Activated CD4-positive, alpha-beta T cell treated with anti-CD3 and anti-CD28 coated beads, Interleukin-2, Interleukin-4, amounts not matched to agents 100 ng/mL and 50 ng/mL, durations not matched to agents 16 hours and 8 hours (primary cell): ENCODE results near the gene LCN6.
"Not testable (repeated sequence)": the region's sequence is repeated elsewhere in the genome, so short reads cannot be mapped to it uniquely, and the experiment has no call there.

Source experiments
- DNase-seq: peaks from one replicate; pipeline ENCODE4 v3.0.0-alpha.2; 2020; ENCODE audit warnings: low spot score

Gene LCN6

GRCh38 chr9:136709454-136710109, 38.7 kb downstream of the LCN6 start:
- DNase-seq: no peak

DNA sequence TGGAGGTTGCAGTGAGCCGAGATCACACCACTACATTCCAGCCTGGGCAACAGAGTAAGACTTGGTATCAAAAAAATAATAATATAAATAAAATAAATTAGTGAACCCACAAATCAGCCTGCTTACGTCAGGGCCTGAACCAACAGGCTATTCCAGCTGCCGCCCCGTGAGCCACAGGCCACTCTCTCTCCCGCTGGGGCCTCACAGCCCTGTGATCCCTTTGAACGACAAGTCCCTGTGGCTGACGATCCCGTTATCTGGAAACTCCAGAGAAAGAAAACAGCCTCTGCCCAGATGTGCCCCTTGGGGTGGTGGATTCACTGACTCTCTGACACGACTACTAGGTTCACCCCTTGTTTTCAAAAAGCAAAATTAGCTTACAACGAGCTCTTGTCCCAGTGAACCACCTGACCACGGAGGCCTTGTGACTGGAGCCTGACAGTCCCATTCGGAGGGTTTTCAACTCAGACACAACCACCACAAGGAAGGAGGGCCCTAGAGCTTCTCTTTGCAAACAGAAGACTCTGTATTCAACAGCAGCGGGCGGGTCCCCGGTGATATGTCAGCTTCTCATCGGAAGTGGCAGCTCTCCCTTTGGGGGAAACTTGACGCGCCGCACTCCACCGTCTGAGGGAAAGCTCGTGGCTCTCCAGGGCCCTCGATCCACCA, 40.3 kb downstream of the LCN6 start:
- DNase-seq: no peak

DNA sequence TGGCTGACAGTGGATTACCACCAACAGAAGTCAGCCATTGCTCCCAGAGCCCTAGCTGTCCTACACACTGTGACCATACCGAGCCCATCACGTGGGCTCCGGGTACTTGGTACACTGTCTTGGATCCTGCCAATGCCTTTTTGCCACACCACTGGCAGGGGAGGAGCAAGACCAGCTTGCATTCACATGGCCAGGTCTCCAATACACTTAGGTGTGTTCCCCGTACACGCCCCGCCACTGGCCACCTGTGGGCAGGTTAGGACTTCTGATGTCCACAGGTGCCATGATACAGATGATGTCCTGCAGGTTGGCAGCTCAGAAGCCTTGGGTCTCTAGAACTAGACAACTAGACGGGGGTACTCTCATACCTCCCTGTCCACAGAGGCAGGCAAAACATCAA, 41.3 kb downstream of the LCN6 start:
- no peak for DNase-seq

GRCh38 chr9:136705564-136705963, 42.8 kb downstream of the LCN6 start:
- DNase-seq: no peak

- not testable (repeated sequence) for DNase-seq
These were observed 43.6 kb downstream of the LCN6 start for GRCh38 chr9:136704741-136705140.

DNA sequence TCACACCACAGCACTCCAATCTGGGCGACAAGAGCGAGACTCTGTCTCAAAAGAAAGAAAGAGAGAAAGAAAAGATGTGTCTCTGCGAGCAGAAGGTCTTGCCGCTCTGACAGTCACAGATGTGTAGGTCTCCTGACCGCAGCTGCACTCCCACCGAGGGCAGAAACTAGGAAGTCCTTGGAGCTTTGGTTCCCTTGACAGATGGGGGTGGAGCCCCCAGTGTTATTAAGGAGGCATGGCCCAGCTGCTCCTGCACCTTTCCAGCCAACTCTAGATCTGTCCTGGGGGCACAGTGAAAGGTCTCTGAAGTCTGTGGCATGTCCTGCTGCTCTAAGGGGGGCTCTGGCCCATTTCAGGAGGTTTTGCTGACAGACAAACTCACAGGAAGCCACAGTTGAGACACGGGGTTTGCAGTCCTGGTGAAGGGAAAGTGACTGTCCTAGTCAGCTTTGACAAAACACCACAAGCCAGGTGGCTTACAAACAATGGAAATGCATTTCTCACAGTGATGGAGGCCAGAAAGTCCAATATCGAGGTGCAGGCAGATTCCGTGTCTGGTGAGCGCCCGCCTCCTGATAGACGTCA, 45.0 kb downstream of the LCN6 start:
- DNase-seq: no peak

DNA sequence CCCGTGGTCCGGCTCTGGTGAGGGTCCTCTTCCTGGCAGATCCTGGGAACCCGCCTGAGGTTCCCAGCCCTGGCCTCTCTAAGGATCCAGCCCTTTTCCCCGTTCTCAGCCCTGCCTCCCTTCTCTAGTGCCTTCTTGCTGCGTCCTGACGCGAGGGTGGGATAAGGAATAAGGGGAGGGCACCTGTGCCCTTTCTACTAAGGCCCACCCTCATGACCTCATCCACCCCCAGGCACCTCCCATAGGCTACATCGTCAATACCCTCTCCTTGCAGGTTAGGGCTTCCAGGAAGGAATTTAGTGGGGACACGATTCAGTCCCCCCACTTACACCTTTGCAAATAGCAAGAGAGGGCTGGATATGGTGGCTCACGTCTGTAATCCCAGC, 46.7 kb downstream of the LCN6 start:
- no peak for DNase-seq

GRCh38 chr9:136700959-136701667, 47.2 kb downstream of the LCN6 start:
- DNase-seq: peak; percentile 82

DNA sequence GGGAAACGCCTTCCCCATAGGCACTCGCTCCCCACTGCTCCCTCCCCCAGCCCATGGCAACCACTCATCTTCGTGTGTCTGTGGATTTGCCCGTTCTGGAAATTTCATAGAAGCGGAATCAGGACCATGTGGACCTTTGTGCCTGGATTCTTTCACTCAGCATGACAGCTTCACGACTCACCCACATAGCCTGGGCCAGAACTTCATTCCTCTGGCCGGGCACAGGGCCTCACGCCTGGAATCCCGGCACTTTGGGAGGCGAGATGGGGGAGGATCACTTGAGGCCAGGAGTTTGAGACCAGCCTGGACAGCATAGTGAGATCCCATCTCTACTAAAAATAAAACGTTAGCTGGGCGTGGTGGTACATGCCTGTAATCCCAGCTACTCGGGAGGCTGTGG, 48.0 kb downstream of the LCN6 start:
- DNase-seq: no peak

DNA sequence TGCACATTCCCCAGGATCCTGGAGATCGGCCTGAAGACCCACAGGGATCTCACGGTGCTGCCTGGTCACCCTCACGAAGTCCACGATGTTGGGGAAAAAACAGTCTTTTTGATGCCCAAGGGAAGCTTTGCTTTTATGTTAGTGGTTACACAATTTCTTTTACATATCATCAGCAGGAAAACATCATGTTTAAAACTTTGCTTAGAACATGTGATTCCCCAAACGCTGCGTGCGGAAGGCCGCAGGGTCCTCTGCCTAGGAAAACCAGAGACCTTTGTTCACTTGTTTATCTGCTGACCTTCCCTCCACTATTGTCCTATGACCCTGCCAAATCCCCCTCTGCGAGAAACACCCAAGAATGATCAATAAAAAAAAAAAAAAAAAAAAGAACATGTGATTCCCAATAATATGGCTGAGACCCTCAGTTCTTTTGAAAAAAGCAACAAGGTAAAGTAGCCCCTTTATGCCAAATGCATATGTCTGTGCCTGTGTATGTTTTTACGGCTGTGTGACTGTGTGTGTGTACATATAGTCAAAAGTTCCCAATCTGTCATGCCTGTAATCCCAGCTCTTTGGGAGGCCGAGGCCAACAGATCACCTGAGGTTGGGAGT, 49.6 kb downstream of the LCN6 start:
- no peak for DNase-seq

GRCh38 chr9:136697821-136698526, 50.4 kb downstream of the LCN6 start:
- no peak for DNase-seq

GRCh38 chr9:136697146-136697820, 51.0 kb downstream of the LCN6 start:
- DNase-seq: no peak

GRCh38 chr9:136696502-136696901, 51.8 kb downstream of the LCN6 start:
- DNase-seq: no peak

GRCh38 chr9:136695955-136696354, 52.4 kb downstream of the LCN6 start:
- DNase-seq: no peak

GRCh38 chr9:136695435-136695895, 52.9 kb downstream of the LCN6 start:
- DNase-seq: no peak

GRCh38 chr9:136694872-136695247, 53.5 kb downstream of the LCN6 start:
- DNase-seq: no peak

DNA sequence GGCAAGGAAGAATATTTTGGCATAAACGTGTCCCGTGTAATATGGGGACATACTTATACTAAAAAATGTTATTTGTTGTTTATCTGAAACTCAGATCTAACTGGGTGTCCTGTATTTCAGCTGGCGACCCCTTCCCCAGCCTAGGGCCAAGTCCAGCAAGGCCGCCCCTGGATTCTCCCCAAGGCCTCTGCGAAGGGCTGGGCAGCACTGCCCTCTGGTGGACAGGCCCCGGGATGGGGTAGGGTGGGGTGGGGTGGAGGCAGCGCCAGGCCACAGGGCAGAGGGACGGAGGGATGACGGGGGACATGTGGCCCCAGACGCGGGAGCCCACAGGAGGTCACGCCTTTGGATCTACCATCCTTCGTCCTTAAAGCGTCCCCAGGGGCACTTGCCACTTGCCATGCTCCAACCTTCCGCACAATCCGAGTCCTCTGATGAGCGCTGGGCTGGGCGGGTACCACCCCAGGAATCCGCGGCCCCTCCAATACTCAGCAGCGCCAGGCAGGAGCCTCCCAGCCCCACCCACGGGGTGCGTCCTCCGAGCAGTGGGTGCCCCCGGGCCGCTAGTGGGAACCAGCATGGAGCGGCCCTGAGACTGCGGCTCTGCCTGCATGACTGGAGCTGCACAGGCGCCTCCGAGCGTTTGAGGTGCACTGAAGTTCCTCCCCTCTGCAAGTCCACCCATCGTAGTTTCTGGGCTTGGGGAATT, 54.0 kb downstream of the LCN6 start:
- peak; percentile 25 for DNase-seq
